Peyer's patch (tissue), 4 donors: ENCODE data around the gene BLOC1S5.

Experiments
- POLR2A ChIP-seq, 2 donors: fragments of 450-650 bp; IDR thresholded peaks; one replicate each; pipeline ENCODE4 v1.5.1; 2017; ENCODE audit warnings: antibody characterized with exemption in 2 of 2, mild to moderate bottlenecking in 2 of 2, moderate library complexity in 2 of 2
- TF ChIP-seq, protein P1 (sequence below), 6 experiments: fragments of 450-650 bp in 4 of 6; fragments of 200-600 bp in 2 of 6; sonication (generic) in 1 of 6; IDR thresholded peaks; one replicate each; pipeline ENCODE4 v1.5.1; 2017 to 2019; ENCODE audit warnings: antibody characterized with exemption in 6 of 6, mild to moderate bottlenecking in 3 of 6, moderate library complexity in 1 of 6

DNA sequence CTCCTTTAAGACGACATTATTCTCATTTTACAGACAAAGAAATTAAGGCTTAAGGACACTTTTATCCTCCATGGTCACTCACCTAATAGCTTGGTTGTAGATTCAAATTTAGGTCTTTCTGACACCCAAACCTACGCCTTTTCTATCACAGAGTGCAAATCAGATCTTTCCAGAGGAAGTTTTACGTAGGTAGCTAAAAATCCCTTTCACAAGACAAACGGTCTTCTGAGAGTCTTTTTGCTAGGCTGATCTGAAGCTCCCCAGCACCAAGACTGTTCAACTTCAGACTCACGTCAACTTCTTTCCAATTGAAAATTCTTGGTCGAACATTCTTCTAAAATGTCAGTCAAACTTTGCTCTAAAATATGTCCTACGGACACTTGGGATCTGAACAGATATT lies 46.5 kb downstream of the BLOC1S5 start:
- TF ChIP-seq POLR2A (IDR thresholded peaks at IDR 0.05), result no peak
- TF ChIP-seq, protein P1, sequence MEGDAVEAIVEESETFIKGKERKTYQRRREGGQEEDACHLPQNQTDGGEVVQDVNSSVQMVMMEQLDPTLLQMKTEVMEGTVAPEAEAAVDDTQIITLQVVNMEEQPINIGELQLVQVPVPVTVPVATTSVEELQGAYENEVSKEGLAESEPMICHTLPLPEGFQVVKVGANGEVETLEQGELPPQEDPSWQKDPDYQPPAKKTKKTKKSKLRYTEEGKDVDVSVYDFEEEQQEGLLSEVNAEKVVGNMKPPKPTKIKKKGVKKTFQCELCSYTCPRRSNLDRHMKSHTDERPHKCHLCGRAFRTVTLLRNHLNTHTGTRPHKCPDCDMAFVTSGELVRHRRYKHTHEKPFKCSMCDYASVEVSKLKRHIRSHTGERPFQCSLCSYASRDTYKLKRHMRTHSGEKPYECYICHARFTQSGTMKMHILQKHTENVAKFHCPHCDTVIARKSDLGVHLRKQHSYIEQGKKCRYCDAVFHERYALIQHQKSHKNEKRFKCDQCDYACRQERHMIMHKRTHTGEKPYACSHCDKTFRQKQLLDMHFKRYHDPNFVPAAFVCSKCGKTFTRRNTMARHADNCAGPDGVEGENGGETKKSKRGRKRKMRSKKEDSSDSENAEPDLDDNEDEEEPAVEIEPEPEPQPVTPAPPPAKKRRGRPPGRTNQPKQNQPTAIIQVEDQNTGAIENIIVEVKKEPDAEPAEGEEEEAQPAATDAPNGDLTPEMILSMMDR (IDR thresholded peaks at IDR 0.05), result no peak
